HG03565 (cell line): Measurements from ENCODE around the gene TMEM45B.
"Not testable (repeated sequence)": the region's sequence is repeated elsewhere in the genome, so short reads cannot be mapped to it uniquely, and the experiment has no call there.

Source experiments
- ATAC-seq: cut with Tn5 transposase; IDR thresholded peaks from one replicate; pipeline ENCODE4 v1.9.1; 2021; ENCODE audit warnings: mild to moderate bottlenecking, moderate library complexity; ENCODE audit not compliant: unreplicated experiment

Gene TMEM45B

DNA sequence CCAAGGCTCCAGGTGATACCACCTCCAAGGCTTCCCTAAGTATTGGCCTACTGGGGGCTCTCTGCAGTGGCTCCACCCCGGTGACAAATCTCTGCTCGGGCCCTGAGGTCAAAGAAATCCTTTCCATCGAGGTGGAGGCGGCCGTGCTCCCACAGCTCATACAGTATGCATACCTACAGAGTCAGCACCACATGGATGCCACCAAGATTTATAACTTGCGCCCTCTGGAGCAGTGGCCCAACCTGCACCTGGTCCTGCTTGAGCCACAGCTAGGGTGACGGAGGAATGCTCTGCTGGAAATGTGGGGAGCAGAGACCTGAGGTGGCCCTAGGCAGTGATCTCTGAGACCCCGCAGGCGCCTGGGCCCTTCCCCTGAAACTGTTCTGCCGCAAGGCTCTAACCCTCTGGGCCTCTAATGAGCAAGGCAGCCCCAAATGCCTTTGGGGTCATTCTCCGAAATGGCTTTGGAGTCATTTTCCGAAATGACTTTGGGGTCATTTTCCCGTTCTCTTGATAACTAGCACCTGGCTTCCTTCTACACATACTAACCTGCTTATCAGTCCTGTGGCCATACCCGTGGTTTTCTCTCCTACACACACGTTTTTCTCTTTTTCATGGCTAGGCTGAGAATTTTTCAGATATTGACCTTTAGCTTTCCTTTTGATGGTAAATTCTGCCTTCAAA, 33.9 kb downstream of the TMEM45B start:
- no peak for ATAC-seq

GRCh38 chr11:129852125-129852740, 36.6 kb downstream of the TMEM45B start:
- no peak for ATAC-seq

DNA sequence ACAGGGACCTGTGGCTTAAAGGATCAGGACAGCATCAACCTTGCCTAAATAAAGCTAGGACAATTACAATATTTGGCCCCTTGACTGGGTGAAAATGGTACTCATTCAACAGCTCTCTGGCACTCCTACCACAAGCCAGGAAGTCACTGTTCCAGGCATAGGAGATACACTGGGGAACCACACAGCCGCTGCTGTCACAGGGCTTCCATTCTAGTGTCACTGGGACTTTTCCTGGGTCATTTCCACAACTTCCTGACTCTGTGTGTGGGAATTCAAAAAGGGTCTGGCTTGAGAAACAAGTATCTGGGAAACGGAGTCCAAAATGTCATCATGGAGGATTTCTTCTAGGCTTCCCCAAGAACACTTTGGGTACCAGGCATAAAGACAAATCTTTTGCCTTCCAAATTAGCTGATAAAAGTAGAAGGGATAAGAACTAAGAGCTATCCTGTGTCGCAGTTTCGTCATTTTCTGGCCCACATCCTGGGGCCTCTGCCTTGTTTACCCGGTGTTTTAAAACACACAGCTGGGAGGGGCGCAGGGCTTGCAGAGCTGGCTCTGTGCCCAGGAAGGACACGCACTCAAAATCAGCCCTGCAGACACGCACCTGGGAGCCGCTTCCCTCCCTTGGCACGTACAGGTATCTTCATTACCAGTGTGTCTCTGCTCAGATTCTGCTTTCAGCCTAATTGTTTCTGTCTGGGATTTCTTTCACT, 38.0 kb downstream of the TMEM45B start:
- no peak for ATAC-seq

- no peak for ATAC-seq
Measured at GRCh38 chr11:129854232-129854805, 38.7 kb downstream of the TMEM45B start.

- no peak for ATAC-seq
Measured at GRCh38 chr11:129855086-129855485, 39.4 kb downstream of the TMEM45B start.

- ATAC-seq, result no peak
Measured at GRCh38 chr11:129856036-129856435, 40.4 kb downstream of the TMEM45B start.

- ATAC-seq, result no peak
Measured at GRCh38 chr11:129861702-129862522, 46.3 kb downstream of the TMEM45B start.

DNA sequence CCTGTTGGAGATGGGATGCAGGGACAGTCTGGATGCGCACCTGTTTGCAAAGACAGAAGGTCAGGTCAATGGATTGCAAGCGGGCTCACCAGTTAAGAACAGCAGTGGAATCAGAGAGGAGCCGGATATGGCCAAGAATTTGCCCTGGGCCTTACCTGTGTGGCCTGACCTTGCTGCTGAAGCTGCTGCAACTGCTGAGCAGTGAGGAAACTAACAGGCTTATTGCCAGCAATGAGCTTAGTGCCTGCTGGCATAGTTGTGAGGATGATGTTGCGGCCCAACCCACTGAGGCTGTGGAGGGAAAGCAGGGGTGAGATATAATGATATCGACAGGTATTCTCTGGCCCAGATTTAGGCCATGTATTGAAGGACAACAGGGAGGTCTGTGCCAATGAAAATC, 49.2 kb downstream of the TMEM45B start:
- no peak for ATAC-seq

DNA sequence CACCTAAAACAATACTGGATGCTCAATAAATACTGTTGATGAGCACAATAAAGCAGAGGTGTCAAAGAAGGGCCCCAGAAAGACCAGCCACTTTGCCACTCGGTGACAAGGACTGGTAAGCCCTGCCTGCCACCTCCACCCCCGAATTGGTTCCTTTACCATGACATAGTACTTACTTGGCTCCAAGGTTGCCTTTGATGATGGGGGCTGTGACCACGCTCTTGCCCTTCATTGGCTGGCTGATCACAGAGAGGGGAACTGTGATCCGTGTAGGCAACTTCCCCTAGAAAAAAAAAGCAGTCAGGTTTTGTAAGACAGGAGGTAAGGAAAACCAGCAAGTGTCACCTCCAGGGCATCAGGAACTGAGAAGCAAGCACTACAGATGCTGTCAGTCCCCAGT, 50.1 kb downstream of the TMEM45B start:
- no peak for ATAC-seq

DNA sequence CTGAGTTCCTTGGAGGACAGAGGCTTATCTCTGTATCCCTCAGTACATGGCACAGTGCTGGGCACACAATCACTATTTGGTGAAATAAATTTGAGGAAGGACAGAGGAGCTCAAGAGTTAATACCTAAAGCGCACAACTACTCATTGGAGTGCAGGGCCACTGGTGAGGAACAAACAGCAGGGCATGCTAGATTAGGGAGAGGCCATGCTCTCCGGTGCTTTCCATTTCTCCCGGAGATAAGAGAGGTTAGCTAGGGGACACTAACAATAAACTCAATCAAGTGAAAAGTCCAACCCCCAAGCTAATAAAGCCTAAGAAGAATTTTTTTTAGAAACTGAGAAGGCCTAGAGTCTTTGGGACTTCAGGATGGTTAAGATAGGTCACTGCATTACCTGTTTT, 50.7 kb downstream of the TMEM45B start:
- ATAC-seq, result no peak

- not testable (repeated sequence) for ATAC-seq
Measured at GRCh38 chr11:129868626-129869025, 53.0 kb downstream of the TMEM45B start.

- no peak for ATAC-seq
Measured at GRCh38 chr11:129871914-129872313, 56.3 kb downstream of the TMEM45B start.

- ATAC-seq, result no peak
Measured at GRCh38 chr11:129880311-129880710, 64.7 kb downstream of the TMEM45B start.

DNA sequence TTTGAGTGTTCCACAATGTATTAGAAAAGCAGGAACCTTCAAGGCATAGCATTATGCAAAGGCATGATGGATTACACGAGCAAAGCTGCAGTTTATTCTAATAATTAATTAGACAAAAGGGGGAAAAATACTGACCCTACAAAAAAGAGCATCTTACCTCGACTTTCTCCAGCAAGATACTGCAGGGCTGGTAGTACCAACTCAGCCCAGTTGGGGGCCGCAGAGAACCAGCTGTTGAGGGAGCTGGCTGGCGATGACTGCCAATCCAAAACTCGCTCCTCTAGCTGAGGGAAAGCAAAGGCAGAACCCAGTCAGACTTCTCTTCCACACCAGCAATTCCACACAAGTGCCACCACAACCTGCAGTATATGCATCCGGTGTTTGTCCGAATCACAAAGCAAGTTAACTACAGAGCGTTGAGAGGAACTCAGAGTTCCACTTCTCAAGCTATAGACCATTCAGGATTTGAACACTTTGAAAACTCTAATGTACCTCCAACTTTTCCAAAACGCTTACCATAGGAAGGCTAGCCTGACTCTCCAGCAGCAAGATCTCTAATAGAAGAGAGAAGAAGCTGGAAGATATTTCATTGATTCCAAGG, 66.0 kb downstream of the TMEM45B start:
- ATAC-seq, result peak; percentile 75

- no peak for ATAC-seq
Measured at GRCh38 chr11:129884581-129884980, 68.9 kb downstream of the TMEM45B start.

DNA sequence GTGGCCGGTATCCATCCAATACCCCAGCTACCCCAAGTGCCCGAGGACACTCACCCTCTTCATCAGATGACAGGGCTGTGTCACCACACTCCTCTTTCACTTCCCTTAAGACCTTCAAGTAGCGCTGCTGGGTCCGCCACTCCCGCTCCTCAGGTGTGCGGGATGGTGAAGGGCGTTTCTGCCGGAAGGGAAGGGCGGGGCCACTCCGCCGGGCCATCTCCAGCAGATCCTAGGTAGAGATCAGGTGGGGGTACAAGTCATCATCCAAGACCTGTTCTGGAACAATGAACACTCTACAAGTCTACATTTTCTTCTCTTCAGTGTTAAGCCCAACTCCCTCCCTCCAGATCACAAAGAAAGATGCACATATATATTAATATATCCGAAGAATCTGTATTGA, 69.7 kb downstream of the TMEM45B start:
- ATAC-seq, result no peak

DNA sequence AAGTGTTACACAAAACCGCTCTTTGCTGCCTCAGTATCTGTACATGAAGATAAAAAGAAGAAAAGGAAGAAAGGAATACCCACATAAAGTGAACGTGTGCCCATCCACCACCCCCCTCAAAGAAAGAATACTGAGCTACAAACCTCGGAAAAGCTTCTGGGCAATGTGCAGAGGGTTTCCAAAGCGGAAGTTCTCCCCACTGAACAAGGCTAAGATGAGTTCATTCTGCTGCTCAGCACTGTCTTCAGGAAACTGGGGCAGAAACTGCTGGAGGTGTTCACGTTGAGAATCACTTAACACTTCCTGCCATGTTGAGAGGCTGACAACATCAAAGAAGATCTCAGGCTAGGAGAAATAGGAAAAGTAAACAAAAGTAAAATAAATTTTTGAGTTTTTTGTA, 72.8 kb downstream of the TMEM45B start:
- no peak for ATAC-seq

- ATAC-seq, result peak; percentile 18
Measured at GRCh38 chr11:129894278-129895125, 78.9 kb downstream of the TMEM45B start.
